ENCODE results near the gene ATP8A1.
"Not testable (repeated sequence)": the region's sequence is repeated elsewhere in the genome, so short reads cannot be mapped to it uniquely, and the experiment has no call there.

Gene ATP8A1

GRCh38 chr4:42410446-42410845 lies 246.5 kb downstream of the ATP8A1 start:
- DNase-seq (ENCODE audit: low read depth): no peak

GRCh38 chr4:42404001-42404400 lies 252.9 kb downstream of the ATP8A1 start:
- DNase-seq (ENCODE audit: low read depth): no peak

GRCh38 chr4:42401171-42401570 lies 255.7 kb downstream of the ATP8A1 start:
- no peak for DNase-seq (ENCODE audit: low read depth)

- DNase-seq (ENCODE audit: low read depth): no peak
Observed at GRCh38 chr4:42399393-42399792, 257.5 kb downstream of the ATP8A1 start.

GRCh38 chr4:42398871-42399331 lies 258.0 kb downstream of the ATP8A1 start:
- no peak for DNase-seq (ENCODE audit: low read depth)

- DNase-seq (ENCODE audit: low read depth): no peak
Observed at GRCh38 chr4:42398171-42398870, 258.6 kb downstream of the ATP8A1 start.

GRCh38 chr4:42397635-42398170 lies 259.2 kb downstream of the ATP8A1 start:
- no peak for DNase-seq (ENCODE audit: low read depth)

GRCh38 chr4:42396752-42397634 lies 259.9 kb downstream of the ATP8A1 start, which contains the start of gene SHISA3:
TSS of gene SHISA3 (plus strand) at chr4:42397488. CDS start at chr4:42398057, 569 bp downstream.
- DNase-seq (ENCODE audit: low read depth): no peak

GRCh38 chr4:42396361-42396751 lies 260.5 kb downstream of the ATP8A1 start:
- no peak for DNase-seq (ENCODE audit: low read depth)

- no peak for DNase-seq (ENCODE audit: low read depth)
Observed at GRCh38 chr4:42395595-42395994, 261.3 kb downstream of the ATP8A1 start.

- no peak for DNase-seq (ENCODE audit: low read depth)
Observed at GRCh38 chr4:42392436-42392835, 264.5 kb downstream of the ATP8A1 start.

GRCh38 chr4:42391981-42392380 lies 264.9 kb downstream of the ATP8A1 start:
- DNase-seq (ENCODE audit: low read depth): no peak

GRCh38 chr4:42391355-42391664 lies 265.6 kb downstream of the ATP8A1 start:
- DNase-seq (ENCODE audit: low read depth): no peak

- DNase-seq (ENCODE audit: low read depth): no peak
Observed at GRCh38 chr4:42390622-42391354, 266.1 kb downstream of the ATP8A1 start.

- no peak for DNase-seq (ENCODE audit: low read depth)
Observed at GRCh38 chr4:42385516-42385915, 271.4 kb downstream of the ATP8A1 start.

GRCh38 chr4:42381666-42382065 lies 275.2 kb downstream of the ATP8A1 start:
- no peak for DNase-seq (ENCODE audit: low read depth)

GRCh38 chr4:42377497-42377896 lies 279.4 kb downstream of the ATP8A1 start:
- no peak for DNase-seq (ENCODE audit: low read depth)

- not testable (repeated sequence) for DNase-seq (ENCODE audit: low read depth)
Observed at GRCh38 chr4:42372303-42372702, 284.6 kb downstream of the ATP8A1 start.

GRCh38 chr4:42371305-42372252 lies 285.3 kb downstream of the ATP8A1 start:
- no peak for DNase-seq (ENCODE audit: low read depth)

GRCh38 chr4:42369489-42369888 lies 287.4 kb downstream of the ATP8A1 start:
- DNase-seq (ENCODE audit: low read depth): no peak

- no peak for DNase-seq (ENCODE audit: low read depth)
Observed at GRCh38 chr4:42366959-42367358, 289.9 kb downstream of the ATP8A1 start.

All from stimulated activated CD8-positive, alpha-beta memory T cell treated with anti-CD3 and anti-CD28 coated beads, Interleukin-15, amount 100 ng/mL, for 1 hour (primary cell).